ENCODE measurements around the gene IFITM2.
"Not testable (repeated sequence)": the region's sequence is repeated elsewhere in the genome, so short reads cannot be mapped to it uniquely, and the experiment has no call there.

The IFITM2 gene

DNA sequence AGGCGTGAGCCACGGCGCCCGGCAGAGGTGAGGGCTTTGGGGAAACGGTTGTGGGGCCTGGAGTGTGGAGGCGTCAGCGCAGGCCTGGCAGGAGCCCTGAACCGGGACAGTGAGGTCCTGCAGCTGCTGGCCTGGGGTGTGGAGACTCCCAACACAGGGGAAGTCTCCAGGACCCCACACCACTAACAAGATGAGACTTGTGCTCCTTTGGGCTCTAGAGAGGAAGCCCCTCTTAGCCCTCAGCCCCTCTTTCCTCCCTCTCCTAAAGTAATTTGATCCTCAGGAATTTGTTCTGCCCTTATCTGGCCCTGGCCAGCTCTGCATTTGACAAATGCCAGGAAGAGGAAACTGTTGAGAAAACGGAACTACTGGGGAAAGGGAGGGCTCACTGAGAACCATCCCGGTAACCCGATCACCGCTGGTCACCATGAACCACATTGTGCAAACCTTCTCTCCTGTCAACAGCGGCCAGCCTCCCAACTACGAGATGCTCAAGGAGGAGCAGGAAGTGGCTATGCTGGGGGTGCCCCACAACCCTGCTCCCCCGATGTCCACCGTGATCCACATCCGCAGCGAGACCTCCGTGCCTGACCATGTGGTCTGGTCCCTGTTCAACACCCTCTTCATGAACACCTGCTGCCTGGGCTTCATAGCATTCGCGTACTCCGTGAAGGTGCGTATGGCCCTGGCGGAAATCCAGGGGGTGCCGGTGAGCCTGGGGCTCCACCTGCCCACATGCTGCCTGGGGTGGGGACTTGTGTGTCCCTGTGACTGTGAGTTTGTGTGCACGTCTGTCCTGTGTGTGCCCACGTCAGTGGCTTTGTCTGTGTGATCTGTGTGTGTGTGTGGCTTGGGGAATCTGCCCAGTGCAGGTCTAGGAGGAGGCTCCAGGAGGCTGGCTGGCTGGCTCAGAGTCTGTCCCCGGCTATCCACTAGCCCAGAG, at the start of gene IFITM2:
IFITM2 (plus strand) TSS at position 51 of the 943 bp plus-strand sequence; CDS start at position 428, 377 bp downstream.
- peak; percentile 79 for DNase-seq (ENCODE audit: low read depth)

DNA sequence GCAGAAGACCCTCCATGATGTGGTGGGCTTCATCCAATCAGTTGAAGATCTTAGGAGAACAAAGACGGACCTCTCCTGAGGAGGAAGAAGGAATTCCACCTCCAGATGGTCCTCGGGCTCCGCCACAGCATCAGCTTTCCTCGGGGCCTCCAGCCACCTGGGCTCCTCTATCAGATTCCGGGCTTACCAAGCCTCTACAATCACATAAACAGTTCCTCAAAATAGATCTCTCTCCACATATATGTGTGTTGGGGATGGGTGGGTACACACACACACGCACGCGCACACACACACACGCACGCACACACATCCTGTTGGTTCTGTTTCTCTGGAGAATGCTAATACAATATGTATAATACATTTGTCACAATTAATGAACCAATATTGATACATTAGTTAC, 48.2 kb upstream of the IFITM2 start:
- DNase-seq (ENCODE audit: low read depth), result no peak

DNA sequence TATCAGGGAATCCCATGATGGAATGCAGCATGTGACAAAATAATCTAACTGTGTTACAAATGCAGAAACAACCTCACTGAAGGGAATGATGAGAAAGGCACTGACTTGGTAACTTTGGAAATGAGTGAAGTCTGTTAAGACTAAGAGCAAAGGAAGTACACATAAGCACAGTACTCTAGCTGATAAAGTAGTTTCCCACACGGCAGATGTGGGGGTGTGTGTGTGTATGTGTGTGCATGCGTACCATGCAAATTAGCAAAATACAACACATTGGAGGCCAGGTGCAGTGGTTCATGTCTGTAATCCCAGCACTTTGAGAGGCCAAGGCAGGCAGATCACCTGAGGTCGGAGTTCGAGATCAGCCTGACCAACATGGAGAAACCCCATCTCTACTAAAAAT, 46.0 kb upstream of the IFITM2 start:
- no peak for DNase-seq (ENCODE audit: low read depth)

DNA sequence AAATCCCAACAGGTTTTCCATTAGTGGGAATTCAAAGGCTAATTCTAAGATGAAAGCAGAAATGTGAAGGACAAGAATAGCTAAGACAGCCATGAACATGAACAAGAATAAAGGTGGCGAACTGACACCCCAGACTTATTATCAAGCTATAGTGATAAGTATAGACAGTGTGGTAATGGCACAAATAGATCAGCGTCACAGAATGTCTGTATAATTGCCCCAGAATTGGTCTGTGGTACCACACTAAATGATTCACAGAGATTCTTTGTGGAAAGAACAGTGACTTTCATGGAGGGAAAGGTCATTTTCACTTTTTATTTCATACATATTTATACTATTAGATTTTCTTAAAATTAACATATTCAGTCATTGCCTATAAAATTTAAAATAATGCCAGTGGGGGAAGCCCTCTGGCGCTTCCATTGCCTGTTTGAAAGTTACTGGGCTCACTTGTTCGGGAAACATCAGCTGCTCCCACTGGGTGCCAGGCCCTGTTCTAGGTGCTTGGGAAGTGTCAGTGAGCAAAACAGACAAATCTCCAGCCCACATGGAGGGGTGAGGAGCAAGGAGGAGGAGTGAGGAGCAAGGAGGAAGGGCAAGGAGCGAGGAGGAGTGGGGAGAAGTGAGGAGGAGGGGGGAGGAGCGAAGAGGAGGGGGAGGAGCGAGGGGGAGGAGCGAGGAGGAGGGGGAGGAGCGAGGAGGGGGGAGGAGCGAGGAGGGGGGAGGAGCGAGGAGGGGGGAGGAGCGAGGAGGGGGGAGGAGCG, 40.8 kb upstream of the IFITM2 start:
- DNase-seq (ENCODE audit: low read depth), result no peak

DNA sequence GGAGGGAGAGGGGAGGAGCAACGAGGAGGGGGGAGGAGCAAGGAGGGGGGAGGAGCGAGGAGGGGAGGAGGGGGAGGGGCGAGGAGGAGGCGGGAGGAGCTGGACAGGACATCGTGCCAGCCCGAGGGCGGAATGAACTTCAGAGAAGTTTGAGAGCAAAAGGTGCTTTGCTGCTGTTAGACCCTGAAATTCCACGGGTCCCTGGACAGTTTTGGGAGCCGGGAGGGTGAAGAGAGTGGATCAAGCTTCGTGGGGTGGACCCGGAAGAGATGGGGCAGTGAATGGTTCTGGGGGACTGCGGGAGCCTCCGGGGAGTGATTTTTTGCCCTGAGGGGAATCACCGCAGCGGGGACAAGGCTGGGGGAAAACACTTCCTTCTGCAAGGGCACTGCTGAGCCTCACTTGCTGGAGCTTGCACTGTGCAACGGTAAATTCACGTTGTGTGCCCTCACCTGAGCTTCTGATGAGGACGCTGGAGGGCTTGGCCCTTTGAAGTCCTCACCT, 40.1 kb upstream of the IFITM2 start:
- no peak for DNase-seq (ENCODE audit: low read depth)

DNA sequence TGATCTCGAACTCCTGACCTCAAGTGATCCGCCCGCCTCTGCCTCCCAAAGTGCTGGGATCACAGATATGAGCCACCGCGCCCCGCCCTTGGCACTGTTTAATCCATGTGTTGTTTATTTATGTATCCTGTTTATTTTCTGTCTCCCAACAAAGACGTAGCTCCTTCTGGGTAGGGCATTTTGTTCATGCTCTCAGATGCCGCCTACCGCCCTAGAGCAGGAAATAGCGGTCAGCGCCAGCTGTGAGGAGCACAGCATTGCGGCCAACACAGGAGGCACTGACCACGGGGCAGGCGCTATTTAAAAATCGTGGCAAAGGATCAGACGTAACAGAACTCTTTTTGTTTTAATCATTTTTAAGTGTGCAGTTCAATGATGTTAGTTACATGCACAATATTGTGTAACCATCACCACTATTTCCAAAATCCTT, 38.9 kb upstream of the IFITM2 start:
- DNase-seq (ENCODE audit: low read depth), result not testable (repeated sequence)

DNA sequence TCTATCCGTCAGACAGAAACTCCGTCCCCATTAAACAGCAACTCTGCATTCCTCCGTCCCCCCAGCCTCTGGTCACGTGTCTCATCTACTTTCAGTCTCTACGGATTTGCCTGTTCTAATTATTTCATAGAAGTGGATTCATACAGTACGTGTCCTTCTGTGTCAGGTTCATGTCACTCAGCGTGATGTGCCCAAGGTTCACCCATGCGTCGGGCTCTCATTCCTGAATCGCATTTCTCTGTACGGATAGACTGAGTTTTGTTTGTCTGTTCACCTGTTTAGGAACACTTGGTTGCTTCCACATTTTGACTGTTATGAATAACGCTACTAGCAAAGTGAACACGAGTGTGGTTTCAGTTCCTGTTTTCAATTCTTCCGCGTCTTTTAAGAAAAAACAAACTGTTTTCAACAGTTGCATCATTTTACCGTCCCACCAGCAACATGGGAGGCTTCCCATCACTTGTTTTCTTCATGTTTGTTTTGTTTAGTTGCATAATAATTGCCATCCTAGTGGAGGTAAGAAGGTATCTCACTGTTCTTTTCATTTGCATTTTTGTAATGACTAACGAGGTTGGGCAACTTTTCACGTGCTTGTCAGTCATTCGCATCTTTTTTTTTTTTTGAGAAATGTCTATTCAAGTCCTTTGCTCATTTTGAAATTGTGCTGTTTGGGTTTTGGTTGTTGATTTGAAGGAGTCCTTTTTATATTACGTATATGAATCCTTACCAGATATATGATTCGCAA, 38.3 kb upstream of the IFITM2 start:
- no peak for DNase-seq (ENCODE audit: low read depth)

DNA sequence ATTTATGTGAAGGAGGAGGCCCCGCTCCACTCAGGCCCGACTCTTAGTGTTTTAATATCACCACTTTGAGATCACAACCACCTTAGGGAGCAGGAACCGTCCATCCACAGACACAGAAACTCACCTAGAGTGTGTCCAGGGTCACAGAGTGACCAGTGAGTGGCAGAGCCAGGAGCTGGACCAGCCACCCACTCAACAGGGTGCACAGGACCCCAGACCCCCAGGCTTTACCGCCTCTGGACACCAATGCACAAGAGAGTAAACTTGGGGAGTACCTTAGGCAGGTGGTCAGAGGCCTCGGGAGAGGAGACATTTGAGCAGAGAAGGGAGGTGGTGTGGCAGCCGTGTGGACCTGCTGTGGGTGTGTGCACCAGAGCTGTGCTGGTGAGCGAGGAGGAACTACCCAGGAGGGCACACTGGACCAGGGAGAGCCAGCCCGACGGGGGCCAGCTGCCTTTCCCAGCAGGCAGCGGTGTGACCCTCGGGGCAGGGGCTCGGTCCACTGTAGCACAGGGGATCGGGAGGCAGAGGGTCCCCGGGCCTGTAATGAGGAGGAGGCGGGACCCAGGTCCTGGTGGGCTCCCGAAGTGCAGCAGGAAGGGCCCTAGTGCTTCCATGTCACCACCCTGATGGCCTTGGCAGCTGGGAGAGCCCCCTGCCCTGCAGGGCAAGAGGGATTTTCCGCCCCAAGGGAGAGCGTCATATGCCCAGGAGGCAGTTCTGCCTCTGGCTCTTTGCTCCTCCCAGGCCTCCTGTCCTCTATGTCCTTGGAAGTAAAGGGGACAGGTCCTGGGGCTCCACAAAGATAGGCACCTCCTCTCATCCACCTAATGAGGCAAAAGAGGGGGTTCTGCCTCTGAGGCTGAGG, 36.9 kb upstream of the IFITM2 start:
- no peak for DNase-seq (ENCODE audit: low read depth)

DNA sequence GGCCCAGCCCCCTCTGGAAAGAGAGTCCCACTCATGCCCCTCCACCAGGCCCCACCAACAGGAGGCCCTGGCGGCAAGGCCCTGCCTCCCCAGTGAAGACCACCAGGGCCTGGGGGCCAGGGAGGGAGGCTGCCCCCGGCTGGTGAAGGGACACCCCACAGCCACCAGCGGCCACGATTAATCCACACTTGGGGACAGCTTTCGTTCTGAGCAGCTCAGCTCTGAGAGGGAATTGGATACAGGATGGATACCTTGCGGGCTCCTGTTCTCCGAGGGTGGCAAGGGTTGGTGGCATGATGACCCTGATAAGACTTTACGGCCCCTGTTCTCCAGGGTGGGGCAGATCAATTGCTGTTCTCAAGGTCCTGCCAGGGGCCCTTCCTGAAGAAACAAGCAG, 36.3 kb upstream of the IFITM2 start:
- no peak for DNase-seq (ENCODE audit: low read depth)

DNA sequence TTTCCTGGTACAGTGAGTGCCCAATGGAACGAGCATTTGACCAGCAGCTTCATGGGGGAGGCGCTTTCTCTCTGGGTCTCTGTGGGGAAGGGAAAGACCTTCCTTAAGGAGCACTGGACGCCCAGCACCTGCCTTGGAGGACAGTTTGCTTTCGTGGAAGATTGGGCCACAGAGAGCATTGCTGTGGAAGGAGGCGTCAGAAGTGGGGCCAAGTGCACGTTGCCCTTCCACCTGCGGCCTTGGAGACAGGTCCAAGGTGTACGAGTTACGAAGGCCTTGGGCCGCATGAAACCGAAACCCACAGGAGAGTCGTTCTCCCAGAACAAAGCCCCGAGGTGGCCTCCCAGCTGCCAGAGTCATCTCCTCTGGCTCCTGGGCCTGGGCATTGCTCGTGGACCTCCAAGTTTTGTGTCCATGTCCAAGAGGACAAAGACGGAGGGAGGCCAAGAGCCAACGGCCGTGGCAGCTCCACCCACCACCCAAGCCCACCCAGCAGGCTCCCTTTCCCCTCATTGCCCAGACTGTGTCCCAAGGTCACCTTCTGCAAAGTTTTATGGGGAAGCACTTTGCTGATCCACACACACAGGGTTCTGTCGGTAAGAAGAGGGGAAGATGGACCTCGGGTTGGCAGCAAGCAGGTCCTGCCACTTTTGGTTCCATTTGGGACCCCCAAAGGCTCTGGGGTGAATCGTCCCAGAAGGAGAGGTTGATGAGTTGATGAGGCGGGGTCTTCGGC, 35.3 kb upstream of the IFITM2 start:
- no peak for DNase-seq (ENCODE audit: low read depth)

DNA sequence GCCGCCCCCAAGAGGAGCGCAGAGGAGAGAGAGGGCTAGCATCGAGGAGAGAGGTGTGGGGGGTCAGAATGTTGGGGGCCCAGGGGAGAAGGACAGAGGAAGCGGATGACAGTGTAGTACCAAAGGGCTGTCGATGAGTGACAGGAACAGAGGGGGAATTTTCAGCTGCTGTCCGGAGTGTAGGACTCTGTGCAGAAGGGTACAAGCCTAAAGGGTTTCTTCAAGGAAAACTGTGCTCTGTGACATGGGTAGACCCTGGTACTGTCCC, 34.8 kb upstream of the IFITM2 start:
- no peak for DNase-seq (ENCODE audit: low read depth)

DNA sequence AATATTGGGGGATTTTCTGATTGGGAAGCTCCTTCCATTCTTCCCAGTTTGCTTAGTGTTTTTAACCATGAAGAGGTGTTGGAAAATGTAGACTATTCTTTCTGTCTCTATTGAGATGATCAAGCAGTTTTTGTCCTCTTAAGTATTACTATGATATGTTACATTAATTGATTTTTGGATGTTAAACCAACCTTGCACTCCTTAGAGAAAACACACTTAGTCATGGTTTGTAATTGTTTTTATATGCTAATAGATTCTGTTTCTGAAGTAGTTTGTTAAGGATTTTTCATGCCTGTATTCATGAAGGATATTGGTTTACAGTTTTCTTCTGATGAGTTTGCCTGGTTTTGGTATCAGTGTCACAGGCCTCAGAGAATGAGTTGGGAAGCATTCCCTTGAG, 31.4 kb upstream of the IFITM2 start:
- no peak for DNase-seq (ENCODE audit: low read depth)

DNA sequence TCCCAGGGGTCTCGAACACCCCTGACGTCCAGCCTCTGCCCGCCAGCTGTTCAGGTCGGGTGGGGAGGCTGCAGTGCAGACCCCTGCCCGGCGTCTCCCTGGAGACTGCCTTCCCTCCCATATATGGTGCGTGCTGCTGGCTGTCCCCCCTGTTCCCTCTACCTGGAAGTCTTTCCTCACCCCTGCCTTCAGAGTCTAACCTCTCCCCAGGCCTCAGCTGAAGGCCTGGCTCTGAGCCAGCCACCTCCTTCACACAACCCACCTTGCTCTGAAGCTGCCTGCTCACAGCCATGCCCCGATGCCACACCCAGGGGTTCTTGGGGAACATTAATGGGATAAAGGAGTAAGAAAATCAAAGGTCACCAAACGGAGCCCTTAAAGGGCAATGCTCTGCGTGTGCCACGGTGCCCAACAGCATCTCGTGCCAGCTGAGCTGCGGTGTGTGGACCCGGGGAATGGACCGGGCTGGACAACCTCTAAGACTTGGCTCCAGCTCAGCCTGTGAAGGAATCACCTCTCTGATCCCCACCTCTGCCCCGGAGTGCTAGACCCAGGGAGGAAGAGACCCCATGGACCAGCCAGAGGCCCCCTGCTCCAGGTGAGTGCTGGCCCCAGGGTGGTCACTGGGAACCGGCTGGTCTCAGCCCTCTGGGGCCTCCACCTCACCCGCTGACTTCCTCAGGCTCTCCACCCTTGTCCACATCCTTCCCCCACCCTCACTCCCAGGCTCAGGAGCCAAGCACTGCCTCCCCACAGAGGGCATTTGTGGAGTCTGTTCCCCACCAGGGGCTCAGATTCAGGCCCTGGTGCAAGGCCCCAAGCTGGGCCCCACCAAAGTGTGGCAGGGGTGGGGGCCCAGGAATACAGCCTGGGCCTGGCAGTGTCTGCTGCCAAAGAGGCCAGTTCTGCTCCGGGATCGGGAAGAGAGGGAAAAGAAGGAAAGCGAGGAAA, 29.3 kb upstream of the IFITM2 start, which contains the start of gene NLRP6:
NLRP6 (plus strand) TSS at position 407 of the 951 bp plus-strand sequence; CDS start at position 570, 163 bp downstream.
- DNase-seq (ENCODE audit: low read depth), result no peak

DNA sequence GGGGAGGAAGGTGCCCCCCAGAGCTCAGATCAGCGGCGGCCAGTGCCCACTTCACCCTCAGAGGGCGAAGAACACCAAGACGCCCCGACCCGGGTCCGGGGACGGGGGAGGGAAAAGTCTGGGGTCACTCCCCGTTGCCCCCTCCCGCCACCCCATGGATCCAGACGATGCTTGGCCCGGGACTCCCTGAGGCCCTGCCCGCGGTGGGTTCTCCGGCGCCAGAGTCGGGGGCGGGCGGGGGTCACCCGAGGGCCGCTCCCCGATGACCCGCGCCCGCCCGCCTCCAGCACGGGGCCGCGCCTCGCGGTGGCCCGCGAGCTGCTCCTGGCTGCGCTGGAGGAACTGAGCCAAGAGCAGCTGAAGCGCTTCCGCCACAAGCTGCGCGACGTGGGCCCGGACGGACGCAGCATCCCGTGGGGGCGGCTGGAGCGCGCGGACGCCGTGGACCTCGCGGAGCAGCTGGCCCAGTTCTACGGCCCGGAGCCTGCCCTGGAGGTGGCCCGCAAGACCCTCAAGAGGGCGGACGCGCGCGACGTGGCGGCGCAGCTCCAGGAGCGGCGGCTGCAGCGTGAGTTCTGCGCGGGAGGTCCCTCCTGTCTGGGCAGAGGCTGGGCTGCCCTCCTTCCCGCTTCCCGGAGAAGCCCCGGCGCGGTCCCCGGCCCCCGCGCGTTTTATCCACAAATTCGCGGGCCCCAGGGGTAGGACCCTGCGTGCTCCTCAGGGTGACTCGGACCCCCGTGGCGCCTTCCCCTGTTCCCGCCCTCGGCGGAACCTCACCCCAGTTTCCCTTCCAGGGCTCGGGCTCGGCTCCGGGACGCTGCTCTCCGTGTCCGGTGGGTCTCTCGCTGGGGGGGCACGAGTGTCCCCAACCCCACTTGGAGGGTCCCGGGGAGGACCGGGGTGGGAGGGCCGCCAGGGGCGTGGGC, 28.3 kb upstream of the IFITM2 start:
- DNase-seq (ENCODE audit: low read depth), result no peak

DNA sequence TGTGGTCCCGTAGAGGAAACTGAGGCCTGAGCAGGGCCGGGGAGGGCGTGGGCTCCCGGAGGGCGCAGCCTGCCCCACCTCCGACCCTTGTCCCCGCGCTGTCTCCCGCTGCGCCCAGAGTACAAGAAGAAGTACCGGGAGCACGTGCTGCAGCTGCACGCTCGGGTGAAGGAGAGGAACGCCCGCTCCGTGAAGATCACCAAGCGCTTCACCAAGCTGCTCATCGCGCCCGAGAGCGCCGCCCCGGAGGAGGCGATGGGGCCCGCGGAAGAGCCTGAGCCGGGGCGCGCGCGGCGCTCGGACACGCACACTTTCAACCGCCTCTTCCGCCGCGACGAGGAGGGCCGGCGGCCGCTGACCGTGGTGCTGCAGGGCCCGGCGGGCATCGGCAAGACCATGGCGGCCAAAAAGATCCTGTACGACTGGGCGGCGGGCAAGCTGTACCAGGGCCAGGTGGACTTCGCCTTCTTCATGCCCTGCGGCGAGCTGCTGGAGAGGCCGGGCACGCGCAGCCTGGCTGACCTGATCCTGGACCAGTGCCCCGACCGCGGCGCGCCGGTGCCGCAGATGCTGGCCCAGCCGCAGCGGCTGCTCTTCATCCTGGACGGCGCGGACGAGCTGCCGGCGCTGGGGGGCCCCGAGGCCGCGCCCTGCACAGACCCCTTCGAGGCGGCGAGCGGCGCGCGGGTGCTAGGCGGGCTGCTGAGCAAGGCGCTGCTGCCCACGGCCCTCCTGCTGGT, 27.5 kb upstream of the IFITM2 start:
- DNase-seq (ENCODE audit: low read depth), result no peak

DNA sequence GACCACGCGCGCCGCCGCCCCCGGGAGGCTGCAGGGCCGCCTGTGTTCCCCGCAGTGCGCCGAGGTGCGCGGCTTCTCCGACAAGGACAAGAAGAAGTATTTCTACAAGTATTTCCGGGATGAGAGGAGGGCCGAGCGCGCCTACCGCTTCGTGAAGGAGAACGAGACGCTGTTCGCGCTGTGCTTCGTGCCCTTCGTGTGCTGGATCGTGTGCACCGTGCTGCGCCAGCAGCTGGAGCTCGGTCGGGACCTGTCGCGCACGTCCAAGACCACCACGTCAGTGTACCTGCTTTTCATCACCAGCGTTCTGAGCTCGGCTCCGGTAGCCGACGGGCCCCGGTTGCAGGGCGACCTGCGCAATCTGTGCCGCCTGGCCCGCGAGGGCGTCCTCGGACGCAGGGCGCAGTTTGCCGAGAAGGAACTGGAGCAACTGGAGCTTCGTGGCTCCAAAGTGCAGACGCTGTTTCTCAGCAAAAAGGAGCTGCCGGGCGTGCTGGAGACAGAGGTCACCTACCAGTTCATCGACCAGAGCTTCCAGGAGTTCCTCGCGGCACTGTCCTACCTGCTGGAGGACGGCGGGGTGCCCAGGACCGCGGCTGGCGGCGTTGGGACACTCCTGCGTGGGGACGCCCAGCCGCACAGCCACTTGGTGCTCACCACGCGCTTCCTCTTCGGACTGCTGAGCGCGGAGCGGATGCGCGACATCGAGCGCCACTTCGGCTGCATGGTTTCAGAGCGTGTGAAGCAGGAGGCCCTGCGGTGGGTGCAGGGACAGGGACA, 26.7 kb upstream of the IFITM2 start:
- no peak for DNase-seq (ENCODE audit: low read depth)
